Stimulated activated CD8-positive, alpha-beta memory T cell treated with anti-CD3 and anti-CD28 coated beads, Interleukin-12 subunit alpha, Interleukin-12 subunit beta, amount 100 ng/mL, for 4 hours (primary cell): Measurements from ENCODE around the gene WDR13.
A peak's percentile ranks its signal among the peaks of the same experiment; 100 is the strongest.
"Not testable (repeated sequence)": the region's sequence is repeated elsewhere in the genome, so short reads cannot be mapped to it uniquely, and the experiment has no call there.

Experiments used
- DNase-seq: peaks from one replicate; pipeline ENCODE4 v3.0.0-alpha.2; 2020; ENCODE audit warnings: low read depth

Gene WDR13

GRCh38 chrX:48597353-48598264 lies at the start of gene WDR13:
WDR13 (plus strand) TSS chrX:48597492; CDS start chrX:48597997, 505 bp downstream.
- DNase-seq, result peak; percentile 79

GRCh38 chrX:48548871-48549270 lies 48.4 kb upstream of the WDR13 start:
- no peak for DNase-seq

GRCh38 chrX:48555731-48556325 lies 41.5 kb upstream of the WDR13 start:
- DNase-seq, result not testable (repeated sequence)

- no peak for DNase-seq
Measured at GRCh38 chrX:48558271-48558670, 39.0 kb upstream of the WDR13 start.

- no peak for DNase-seq
Measured at GRCh38 chrX:48559636-48560035, 37.7 kb upstream of the WDR13 start.

GRCh38 chrX:48560056-48560455 lies 37.2 kb upstream of the WDR13 start:
- DNase-seq, result no peak

- no peak for DNase-seq
Measured at GRCh38 chrX:48560681-48561080, 36.6 kb upstream of the WDR13 start.

- DNase-seq, result no peak
Measured at GRCh38 chrX:48569958-48570357, 27.3 kb upstream of the WDR13 start.

GRCh38 chrX:48573690-48574269 lies 23.5 kb upstream of the WDR13 start:
- DNase-seq, result no peak

- peak; percentile 81 for DNase-seq
Measured at GRCh38 chrX:48574270-48575266, 22.7 kb upstream of the WDR13 start, which contains the start of gene RBM3. RBM3 (plus strand) TSS chrX:48574484; CDS start chrX:48575181, 697 bp downstream.

GRCh38 chrX:48575642-48576041 lies 21.6 kb upstream of the WDR13 start:
- DNase-seq, result no peak

- no peak for DNase-seq
Measured at GRCh38 chrX:48576108-48576507, 21.2 kb upstream of the WDR13 start.

GRCh38 chrX:48578661-48579128 lies 18.6 kb upstream of the WDR13 start:
- DNase-seq, result no peak

GRCh38 chrX:48579259-48579658 lies 18.0 kb upstream of the WDR13 start:
- DNase-seq, result no peak

- DNase-seq, result no peak
Measured at GRCh38 chrX:48580662-48581061, 16.6 kb upstream of the WDR13 start.

GRCh38 chrX:48584698-48585097 lies 12.6 kb upstream of the WDR13 start:
- DNase-seq, result no peak

GRCh38 chrX:48589482-48590162 lies 7.7 kb upstream of the WDR13 start:
- DNase-seq, result no peak

- no peak for DNase-seq
Measured at GRCh38 chrX:48590203-48591103, 6.8 kb upstream of the WDR13 start.

GRCh38 chrX:48591255-48591791 lies 6.0 kb upstream of the WDR13 start:
- DNase-seq, result no peak

- no peak for DNase-seq
Measured at GRCh38 chrX:48592971-48593370, 4.3 kb upstream of the WDR13 start.
